ENCODE measurements around the gene LRIT3.

GRCh38 chr4:109850601-109851000 lies 2.7 kb downstream of the LRIT3 start:
- TF ChIP-seq CTCF (IDR thresholded peaks at IDR 0.05) (no peak), EP300 (IDR thresholded peaks at IDR 0.05) (no peak), POLR2A (IDR thresholded peaks at IDR 0.05; ENCODE audit: low read depth) (no peak)

Data from esophagus muscularis mucosa (tissue), 4 donors.